Lower leg skin (tissue), 3 donors: Measurements from ENCODE around the gene TXNL4B.

Source experiments
- CTCF ChIP-seq, 3 donors: fragments of 450-650 bp; IDR thresholded peaks; one replicate each; pipeline ENCODE4 v1.5.1; 2016; ENCODE audit warnings: antibody characterized with exemption in 3 of 3, mild to moderate bottlenecking in 3 of 3, moderate library complexity in 2 of 3
- POLR2A ChIP-seq, 2 donors: fragments of 450-650 bp; IDR thresholded peaks; one replicate each; pipeline ENCODE4 v1.6.1; 2016 to 2017; ENCODE audit warnings: antibody characterized with exemption in 2 of 2, mild to moderate bottlenecking in 1 of 2, moderate library complexity in 1 of 2

- TF ChIP-seq CTCF (IDR thresholded peaks at IDR 0.05) (no peak), POLR2A (IDR thresholded peaks at IDR 0.05) (no peak)
Observed at GRCh38 chr16:72091217-72091616, 2.2 kb downstream of the TXNL4B start.
